PC-9 (cell line): Measurements from ENCODE around the gene DLG2.

ENCODE experiments used
- CTCF ChIP-seq: fragments of 200-600 bp; sonication (generic); conservative IDR thresholded peaks from 2 replicates; pipeline ENCODE4 v1.6.1; 2017; ENCODE audit warnings: mixed run types, antibody characterized with exemption, mild to moderate bottlenecking, moderate library complexity
- EZH2 ChIP-seq: fragments of 200-600 bp; sonication (generic); IDR thresholded peaks from 2 replicates; pipeline ENCODE4 v1.8.0; 2017; ENCODE audit warnings: antibody characterized with exemption, low read depth

- no peak for TF ChIP-seq CTCF
- no peak for TF ChIP-seq EZH2
Measured at GRCh38 chr11:84799112-84799511, 828.0 kb downstream of the DLG2 start.
